Sciatic nerve (tissue), 2 donors: ENCODE data around the gene IGLL1. TPM values are rescaled to one million over a fixed set of nuclear protein-coding genes. Genes with fewer than 3 reads are reported as not detected.
"Not testable (repeated sequence)": the region's sequence is repeated elsewhere in the genome, so short reads cannot be mapped to it uniquely, and the experiment has no call there.

ENCODE experiments used
- ATAC-seq: fragments of 200-7000 bp; cut with Tn5 transposase; one replicate; pipeline ENCODE4 v1.9.1; 2020; ENCODE audit warnings: mild to moderate bottlenecking, moderate library complexity
- DNase-seq: peaks from one replicate; pipeline ENCODE4 v3.0.0-alpha.2; 2020; ENCODE audit warnings: low spot score
- intact Hi-C: fragments of 100-400 bp; cut with DNase I; formaldehyde crosslinking; loops from one replicate; pipeline ENCODE4 v1.14.2; 2022
- total RNA-seq: library from RNA; stranded (reverse); fragmentation: NEBNext Ultra II Directional; extraction: Animal tissue kit (Norgen Biotek cat#: 25700); gene quantifications from one replicate; pipeline ENCODE4 v1.2.1, GENCODE V29; 2021
- donor health status: DM: no; HTN: no; CAD: no.
- donor health status: DM: no; HTN: no; CAD: no.

IGLL1 gene
- total RNA-seq: not detected

DNA sequence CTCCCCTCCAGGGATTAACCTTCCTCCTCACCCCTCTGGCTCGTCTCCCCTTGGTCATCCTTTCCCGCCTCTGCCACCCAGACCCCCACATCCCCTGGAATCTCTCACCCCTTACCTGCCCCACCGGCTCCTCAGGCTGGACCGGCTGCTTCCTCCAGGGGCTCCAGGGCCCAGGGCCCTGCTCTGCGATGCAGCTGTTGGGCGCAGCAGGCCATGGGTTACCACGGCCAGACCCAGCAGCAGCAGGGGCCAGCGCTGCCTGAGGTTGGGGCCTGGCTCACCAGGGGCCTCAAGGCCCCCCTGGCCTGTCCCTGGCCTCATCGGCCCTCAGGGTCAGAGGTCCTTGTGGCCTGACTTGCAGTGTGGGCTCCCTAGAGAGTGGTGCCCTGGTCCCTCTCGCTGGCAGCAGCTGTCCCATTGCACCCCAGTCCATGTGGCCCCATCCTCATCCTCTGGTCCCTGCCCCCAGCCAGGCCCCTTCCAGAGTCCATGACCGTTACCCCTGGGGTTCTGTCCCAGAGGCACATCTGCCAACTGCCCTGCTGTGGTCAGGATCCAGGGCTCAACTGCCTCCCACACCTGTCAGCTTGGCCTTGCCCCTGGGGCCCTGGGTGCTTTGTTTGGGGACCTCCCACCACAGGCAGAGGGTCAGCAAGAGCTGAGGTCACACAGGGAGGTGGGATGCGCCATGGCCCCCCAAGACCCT lies at the start of gene IGLL1:
Gene IGLL1, minus strand, starts transcription at position 421 of the 706 bp plus-strand sequence. Its CDS starts 100 bp downstream, at position 321.
- ATAC-seq: no peak
- intact Hi-C loops: no loop called here

DNA sequence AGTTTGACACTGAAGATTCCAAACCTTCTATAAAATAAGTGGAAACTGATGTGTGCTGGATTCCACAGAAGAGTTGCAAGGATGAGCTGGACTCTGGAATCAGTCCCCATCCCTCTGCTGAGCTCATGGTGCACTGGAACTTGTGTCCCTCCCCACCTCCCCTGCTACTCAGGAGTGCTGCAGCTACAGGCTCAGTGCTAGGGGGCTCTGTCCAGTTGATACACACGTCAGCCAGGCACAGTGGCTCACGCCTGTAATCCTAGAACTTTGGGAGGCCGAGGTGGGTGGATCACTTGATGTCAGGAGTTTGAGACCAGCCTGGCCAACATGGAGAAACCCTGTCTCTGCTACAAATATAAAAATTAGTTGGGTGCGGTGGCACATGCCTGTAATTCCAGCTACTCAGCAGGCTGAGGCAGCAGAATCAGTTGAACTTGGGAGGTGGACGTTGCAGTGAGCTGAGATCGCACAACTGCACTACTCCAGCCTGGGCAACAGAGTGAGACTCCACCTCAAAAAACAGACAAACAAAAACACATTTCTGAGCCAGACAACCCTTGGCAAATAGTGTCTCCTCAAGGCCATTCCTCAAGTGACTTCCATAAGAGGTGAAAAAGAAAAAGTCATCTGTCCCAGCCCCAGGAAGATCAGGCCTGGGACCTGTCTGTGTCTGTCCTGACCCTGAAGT lies 48.1 kb upstream of the IGLL1 start:
- intact Hi-C loops, ATAC-seq, DNase-seq: not testable (repeated sequence)

More for the DNA sequence above, at the start of gene IGLL1:
- no peak for DNase-seq

DNA sequence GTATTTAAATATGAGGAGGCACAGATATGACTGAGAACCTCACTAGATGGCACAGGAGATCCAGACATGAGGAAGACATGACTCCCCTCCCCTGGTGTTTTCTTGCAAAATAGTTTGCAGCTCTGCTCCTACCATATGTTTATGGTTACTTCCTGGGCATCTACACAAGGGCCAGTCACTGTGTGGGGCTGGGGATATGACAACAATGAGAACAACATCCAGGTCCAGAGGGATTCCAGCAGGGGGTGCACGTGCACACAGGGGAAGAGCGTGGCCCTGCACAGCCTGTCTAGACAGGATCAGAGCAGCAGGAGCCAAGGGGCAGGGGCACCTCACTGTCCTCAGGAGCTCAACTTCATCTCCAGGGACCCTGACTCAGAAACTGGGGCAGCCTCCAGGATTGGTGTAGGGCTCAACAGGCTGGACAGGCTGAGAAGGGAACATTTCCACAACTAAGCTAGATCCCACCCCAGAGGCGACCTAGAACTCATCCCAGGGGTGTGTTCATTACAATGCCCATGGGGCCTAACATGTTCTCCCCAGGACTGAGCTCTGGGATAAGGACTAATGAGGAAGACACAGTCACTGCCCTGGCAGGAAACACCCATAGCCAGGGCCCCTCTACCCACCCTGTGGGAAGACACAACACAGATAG lies 47.4 kb upstream of the IGLL1 start:
- intact Hi-C loops, DNase-seq: not testable (repeated sequence)
- ATAC-seq: peak; percentile 39

DNA sequence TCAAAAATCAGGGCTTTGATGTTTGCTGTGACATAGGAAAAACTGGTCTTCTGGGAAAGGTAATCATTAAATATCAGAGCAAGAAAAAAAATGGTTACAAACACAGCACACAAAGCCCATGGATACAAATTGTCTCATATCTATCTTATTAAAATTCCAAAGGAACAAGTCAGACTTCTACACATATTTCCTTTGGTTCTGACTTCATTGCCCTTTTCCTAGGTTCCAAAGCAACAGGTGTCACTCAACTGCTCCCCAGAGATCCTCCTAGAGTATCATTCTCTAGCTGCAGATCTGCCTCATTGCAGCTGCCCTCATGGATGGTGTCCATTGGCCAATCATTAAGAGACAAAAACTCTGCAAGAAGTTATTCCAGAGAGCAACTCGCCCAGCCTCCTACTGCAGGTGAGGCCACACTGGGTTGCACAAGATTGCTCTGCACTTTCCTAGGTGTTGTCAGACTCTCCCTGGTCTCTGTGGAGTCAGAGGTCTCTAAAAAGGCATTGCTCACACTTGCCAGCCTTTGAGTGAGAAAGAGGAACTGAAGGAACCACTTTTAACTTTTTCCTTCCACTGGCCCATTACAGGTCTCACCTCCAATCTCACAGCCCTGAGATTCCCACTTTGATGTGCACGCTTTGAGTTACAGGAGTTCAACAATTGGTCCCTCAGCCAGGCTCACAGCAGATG lies 46.3 kb upstream of the IGLL1 start:
- DNase-seq (no peak), ATAC-seq (no peak)
- intact Hi-C loops: no loop called here

DNA sequence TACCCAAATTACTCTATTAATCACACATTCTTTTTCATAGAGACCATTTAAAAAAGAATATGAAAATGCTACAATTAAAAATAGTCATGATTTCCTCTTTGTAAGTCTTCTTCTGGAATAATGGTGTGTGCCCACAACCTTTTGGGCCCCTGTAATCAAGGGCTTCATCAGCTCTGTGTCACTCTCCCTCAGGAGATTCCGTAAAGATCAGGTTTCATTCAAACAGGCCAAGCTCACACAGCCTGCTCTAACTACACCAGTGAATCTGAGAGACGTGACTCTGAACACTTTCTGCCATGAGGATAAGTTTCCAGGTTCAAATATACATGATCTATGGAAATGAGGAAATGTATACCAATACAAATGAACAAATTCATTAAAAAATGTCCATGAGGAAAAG lies 42.5 kb upstream of the IGLL1 start:
- DNase-seq: no peak
- intact Hi-C loops: no loop called here
- no peak for ATAC-seq

DNA sequence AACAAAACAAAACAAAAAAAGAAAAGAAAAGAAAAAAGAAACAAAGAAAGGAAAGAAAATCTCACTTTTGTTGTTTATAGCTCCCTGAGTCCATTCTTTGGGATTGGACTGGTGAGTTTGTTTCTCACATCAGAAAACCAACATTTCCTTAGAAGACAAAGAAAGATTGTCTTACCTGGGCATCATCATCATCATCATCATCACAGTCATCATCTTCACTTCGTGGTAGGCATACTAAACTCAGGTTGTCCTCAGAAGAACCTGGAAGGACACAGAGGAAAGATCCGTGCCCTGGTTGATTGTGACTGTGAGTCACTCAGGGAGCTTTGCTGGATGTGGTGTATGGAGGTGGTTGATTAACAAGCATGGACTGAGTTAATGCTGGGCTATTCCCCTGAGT lies 41.8 kb upstream of the IGLL1 start:
- DNase-seq, intact Hi-C loops, ATAC-seq: not testable (repeated sequence)

DNA sequence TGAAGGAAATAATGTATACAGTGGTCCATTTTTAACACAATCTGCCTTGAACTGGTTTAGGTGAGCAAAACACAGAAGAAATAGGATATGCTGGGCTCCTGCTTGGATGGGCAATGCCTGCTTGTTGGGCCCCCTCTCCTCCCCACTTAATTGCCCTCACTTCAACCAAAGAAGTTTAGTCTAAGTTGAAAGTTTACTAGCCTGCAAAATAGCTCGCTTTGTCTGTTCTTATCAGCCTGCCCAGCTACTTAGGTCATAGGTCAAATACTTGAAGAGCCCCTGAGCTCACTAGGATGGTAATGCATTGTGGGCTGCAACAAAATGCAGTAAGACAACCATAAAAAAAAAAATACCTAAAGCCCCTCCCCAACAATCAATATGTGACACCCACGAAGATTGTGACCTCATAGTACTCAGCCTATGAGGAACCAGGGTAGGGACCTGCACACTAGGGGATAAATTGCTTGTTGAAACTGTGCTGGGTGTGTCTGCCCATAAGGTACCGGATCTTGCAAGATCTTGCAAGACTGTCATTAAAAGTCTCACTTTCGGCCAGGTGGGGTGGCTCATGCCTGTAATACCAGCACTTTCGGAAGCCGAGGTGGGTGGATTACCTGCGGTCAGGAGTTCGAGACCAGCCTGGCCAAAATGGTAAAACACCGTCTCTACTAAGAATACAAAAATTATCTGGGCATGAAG lies 41.1 kb upstream of the IGLL1 start:
- DNase-seq (no peak), ATAC-seq (no peak)
- intact Hi-C loops: no loop called here

DNA sequence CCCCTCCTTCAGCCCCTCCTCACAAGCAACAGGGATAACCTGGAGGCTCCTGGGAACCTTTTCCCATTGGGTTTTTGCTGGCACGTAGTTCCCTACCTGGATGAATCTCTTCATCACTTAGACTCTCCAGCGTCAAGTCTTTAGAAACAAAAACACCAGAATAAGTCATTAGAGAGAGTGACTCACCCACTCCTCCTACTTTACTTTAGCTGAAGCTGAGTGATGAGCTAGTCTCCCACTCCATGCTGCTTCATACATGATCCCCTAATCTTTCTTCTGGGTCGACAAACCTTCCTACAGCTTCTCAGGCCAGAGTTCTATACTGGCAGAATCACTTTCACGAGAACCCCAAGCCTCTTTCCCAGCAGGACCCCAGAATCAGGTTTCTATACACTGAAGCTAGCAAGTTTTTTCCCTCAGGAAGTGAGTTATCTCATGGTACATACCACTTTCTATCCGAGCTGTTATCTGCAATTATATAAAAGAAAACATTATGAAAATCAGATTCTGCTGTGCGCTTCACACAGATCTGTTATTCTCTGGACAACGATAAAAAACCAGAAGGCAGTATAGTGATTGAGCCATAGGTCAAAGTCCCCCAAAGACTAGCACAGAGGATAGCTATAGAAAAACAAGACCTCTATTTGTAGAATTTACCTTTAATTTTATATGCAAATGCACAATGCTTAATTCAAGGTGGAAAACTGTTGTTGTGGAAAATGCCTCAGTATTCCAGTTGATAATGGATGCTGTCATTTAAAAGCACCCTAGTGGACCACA lies 33.3 kb upstream of the IGLL1 start:
- DNase-seq (no peak), ATAC-seq (no peak)
- intact Hi-C loops: no loop called here

DNA sequence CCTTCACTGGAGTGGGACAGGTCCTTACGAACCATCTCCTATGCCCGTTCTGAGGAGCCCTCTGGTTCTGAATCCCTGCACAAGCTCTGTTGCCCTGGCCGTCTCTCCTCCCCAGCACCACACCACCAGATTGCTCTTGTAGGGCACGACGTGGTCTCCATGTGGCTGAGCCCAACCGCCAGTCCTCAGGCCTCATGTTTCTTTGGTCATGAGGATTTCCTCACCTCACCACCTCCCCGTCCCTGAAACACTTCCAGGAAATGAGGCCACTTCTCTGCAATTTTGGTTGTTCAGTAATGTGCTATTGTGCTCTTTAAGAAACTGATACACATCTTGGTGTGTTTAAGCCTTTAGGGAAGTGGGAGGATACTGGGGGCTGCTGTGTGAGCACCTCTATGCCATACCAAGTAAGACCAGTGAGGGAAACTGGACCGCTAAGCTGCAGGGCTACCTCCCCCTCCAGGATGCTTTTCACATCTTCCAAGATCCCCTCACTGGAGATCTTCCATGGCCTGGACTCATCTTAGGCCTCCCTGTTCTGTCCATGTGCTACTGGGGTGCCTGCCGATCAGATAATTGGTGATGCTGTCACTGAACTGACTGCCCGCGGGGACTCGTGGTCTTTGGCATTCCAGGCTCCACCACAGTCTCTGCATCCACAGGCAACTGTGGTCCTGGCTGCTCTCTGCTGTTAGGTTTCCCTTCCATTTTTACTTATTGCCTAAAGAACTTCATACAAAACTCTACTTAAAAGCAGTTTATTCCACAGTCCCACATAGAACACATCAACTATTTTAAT lies 30.1 kb upstream of the IGLL1 start:
- intact Hi-C loops: no loop called here
- ATAC-seq (no peak), DNase-seq (peak; percentile 25)

DNA sequence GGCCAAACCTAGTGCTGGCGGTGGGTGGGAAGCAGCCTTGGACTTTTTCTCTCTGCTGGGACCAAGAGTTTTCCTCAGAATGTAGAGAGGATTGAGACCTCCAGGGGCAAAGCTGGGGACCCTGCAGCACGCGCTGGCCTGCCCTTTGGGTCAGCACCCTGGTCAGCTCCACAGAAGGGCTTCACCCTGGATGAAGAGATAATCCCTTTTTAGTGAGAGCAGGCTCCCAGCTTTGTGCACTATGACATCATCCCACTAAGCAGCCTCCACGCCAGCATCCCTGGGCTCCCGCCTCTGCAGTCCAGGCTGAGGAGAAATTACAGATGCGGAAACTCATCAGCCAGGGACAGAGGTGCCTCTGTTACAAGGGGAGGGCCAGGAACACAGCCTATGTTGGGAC lies 28.5 kb upstream of the IGLL1 start:
- peak; percentile 21 for DNase-seq
- intact Hi-C loops: no loop called here
- no peak for ATAC-seq

DNA sequence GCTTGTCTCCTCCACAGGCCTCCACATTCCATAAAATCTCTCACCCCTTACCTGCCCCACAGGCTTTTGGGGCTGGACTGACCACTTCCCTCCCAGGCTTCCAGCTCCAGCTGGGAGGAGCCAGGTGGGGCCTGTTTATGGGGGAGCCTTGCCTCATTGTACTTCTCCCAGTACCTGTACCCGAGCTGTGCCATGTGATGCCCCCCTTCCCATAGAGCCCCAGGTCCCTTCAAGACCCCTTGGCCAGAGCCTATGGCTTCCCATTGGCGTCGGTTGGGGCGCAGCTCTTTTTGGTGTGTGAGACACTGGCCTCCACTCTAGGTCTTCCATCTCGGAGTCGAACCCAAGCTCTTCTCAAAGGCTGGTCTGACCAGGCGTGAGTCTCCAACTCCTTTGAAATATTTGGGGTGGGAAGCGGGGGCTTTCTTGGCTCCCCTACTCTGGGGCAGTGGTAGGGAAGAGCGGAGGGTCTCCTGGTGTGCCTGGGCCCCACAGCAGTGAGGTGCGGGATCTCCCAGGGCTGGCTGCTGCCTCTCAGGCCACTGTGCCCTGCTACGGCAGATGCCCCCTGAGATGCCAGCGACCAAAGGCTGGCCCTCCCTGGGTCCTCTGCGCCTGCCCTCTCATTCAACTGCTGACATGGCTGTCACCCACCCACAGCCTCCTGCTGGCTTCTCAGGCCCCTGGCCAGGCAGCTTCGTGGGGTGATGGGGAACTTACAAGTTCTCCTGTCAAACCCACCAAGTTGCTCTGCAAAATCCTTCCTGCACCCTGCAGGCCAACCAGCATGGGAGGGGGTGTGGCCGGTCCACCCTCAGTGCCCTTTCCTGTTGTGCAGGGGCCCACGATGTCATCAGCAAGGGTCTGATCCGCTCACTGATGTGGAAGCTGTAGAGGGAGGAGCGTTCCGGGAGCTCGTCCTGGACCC lies 26.4 kb upstream of the IGLL1 start:
- intact Hi-C loops: no loop called here
- DNase-seq (peak; percentile 44), ATAC-seq (no peak)

DNA sequence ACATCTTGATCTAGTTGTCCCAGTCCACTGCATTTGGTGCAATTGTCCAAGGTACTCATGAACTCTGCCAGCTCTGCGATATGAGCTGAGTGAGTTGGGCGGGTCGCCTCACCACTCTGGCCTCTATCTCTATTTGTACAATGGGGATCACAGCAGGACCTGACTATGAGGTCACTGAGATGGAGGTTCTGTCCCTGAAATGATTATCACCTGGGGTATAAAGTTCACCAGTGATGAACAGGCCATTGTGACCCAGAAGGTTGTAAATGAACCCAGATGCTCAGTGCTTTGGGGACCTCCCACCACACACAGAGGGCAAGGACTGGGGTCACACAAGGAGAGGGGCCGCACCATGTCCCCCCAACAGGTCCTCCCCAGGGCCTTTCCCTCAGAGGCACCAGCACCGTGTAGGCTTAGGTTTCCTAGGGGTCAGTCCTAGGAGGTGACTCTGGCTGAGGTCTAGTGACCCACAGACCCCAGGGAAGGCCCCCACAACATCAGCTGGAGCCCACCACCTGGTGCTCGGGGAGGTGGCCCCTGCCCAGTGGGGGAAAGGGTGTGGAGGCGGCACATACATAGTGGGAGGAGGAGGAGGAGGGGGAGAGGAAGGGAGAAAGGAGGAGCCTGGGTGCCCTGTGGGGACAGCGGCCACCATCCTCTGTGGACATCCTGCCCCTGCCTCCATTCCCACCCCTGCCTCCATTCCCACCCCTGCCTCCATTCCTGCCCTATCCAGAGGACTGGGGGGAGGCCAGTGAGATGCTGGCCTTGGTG lies 25.0 kb upstream of the IGLL1 start:
- intact Hi-C loops: no loop called here
- ATAC-seq (no peak), DNase-seq (peak; percentile 41)

DNA sequence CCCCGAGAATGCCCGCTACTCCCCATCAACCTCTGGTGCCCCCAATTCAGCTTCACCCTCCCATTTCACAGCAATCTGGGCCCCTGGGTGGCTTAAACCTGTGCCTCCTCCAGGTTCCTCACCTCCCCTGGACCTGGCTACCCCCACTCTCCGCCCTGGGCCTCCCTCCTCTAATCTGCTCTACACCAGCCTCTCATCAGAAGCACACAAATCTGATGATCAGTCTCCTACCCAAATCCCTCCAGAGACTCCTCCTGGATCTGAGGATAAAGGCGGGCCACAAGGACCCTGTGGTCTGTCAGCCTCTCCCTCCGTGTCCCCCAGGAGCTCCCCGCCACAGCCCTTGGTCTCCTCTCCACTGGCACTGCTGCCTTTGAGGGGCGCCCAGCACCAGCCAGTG lies 23.2 kb upstream of the IGLL1 start:
- no peak for ATAC-seq
- DNase-seq: peak; percentile 41
- intact Hi-C loops: no loop called here

DNA sequence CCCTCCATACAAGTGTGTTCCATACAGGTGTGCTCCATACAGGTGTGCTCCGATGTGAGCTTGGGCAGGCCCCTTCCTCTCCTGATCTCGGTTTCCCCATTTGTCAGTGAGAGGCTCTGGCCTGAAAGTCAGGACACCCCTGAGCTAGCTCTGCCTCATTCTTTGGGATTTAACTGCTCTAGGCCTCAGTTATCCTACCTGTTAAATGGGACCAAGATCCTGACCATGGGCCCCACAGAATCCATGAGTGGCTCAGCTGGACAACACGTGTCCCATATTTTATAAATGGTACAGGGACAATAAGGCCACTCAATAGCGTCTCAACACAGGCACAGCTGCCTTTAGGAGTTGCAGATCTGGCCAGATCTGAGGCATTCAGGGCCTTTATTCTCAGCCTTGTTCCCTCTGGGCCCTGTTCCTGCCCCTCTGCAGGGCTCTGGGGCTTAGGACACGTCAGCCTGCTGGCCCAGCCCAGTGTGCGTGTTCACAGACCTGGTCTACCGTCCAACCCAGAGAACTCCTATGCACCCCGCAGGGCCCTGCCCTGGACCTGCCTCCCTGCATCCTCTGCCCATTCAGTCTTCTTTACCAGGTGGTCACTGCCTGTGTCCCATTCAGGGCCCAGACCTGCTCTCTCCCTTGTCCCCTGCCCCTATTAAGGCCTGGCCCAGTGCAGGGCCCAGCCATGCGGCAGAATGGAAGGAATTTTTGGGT lies 18.9 kb upstream of the IGLL1 start:
- intact Hi-C loops: no loop called here
- peak; percentile 25 for DNase-seq
- no peak for ATAC-seq
